DND-41 (cell line): ENCODE results near the gene PFN1.

Source experiments
- ATAC-seq: fragments of 200-7000 bp; cut with Tn5 transposase; 3 replicates; pipeline ENCODE4 v1.9.1; 2021; ENCODE audit warnings: low read depth; ENCODE audit not compliant: insufficient read depth
- DNase-seq: peaks from one replicate; pipeline ENCODE4 v3.0.0-alpha.2; 2020
- H2AFZ ChIP-seq: 2 replicates; pipeline ENCODE4 v1.6.0; 2012; ENCODE audit warnings: low read depth, low read length
- H3K27ac ChIP-seq: 2 replicates; pipeline ENCODE4 v1.5.1; 2012; ENCODE audit warnings: low read length, inconsistent platforms
- H3K27me3 ChIP-seq: fragments of 200-600 bp; sonication (generic); 2 replicates; pipeline ENCODE4 v1.6.0; 2012; ENCODE audit warnings: low read length, mild to moderate bottlenecking, inconsistent platforms; ENCODE audit not compliant: insufficient read depth, poor library complexity
- H3K36me3 ChIP-seq: 2 replicates; pipeline ENCODE4 v1.5.1; 2012; ENCODE audit warnings: low read length, inconsistent platforms; ENCODE audit not compliant: insufficient read depth
- H3K4me1 ChIP-seq: 2 replicates; pipeline ENCODE4 v1.5.1; 2012; ENCODE audit warnings: mild to moderate bottlenecking, low read length; ENCODE audit not compliant: insufficient read depth
- H3K4me2 ChIP-seq: 2 replicates; pipeline ENCODE4 v1.6.0; 2012; ENCODE audit warnings: mild to moderate bottlenecking, moderate library complexity, low read length, inconsistent platforms; ENCODE audit not compliant: insufficient read depth
- H3K4me3 ChIP-seq, 2 experiments: fragments of 200-600 bp in 1 of 2; shearing (Covaris generic) in 1 of 2; 2 replicates each; pipeline ENCODE4 v1.5.1; 2012 to 2016; ENCODE audit warnings: inconsistent platforms in 2 of 2, low read length in 2 of 2, mild to moderate bottlenecking in 2 of 2, low read depth in 1 of 2, moderate library complexity in 1 of 2
- H3K79me2 ChIP-seq: 2 replicates; pipeline ENCODE4 v1.6.0; 2012; ENCODE audit warnings: low read length, inconsistent platforms; ENCODE audit not compliant: insufficient read depth
- H3K9ac ChIP-seq: 2 replicates; pipeline ENCODE4 v1.6.0; 2012; ENCODE audit warnings: low read depth, mild to moderate bottlenecking, inconsistent platforms, low read length, moderate library complexity
- H3K9me3 ChIP-seq: 2 replicates; pipeline ENCODE4 v1.5.1; 2012; ENCODE audit warnings: low read length, moderate library complexity, mild to moderate bottlenecking, inconsistent platforms; ENCODE audit not compliant: insufficient read depth, severe bottlenecking
- H4K20me1 ChIP-seq: 2 replicates; pipeline ENCODE4 v1.6.0; 2012; ENCODE audit warnings: low read length; ENCODE audit not compliant: insufficient read depth
- CTCF ChIP-seq: IDR thresholded peaks from 2 replicates; pipeline ENCODE4 v1.5.1; 2012; ENCODE audit warnings: borderline replicate concordance, low read length, moderate library complexity, mild to moderate bottlenecking; ENCODE audit not compliant: poor library complexity, severe bottlenecking; ENCODE audit errors: extremely low read depth
- EZH2 ChIP-seq: IDR thresholded peaks from 3 replicates; pipeline ENCODE4 v1.6.1; 2012; ENCODE audit warnings: borderline replicate concordance, low read depth, mild to moderate bottlenecking, moderate library complexity, low read length, inconsistent platforms; ENCODE audit not compliant: severe bottlenecking

Gene PFN1

GRCh38 chr17:4974115-4974670, 25.9 kb upstream of the PFN1 start:
- Histone ChIP-seq H3K4me3 (no peak overlapping the region), H2AFZ (no peak overlapping the region), H3K9ac (no peak overlapping the region), H3K4me2 (no peak overlapping the region), H3K4me1 (peaks cover 7% of the 10 kb centered on the region), H3K9me3 (no peaks in the 10 kb centered on the region), H3K36me3 (peaks cover 83% of the 10 kb centered on the region), H3K27ac (no peak overlapping the region), H4K20me1 (peaks cover 4% of the 10 kb centered on the region), H3K79me2 (peaks cover 5% of the 10 kb centered on the region; the same call in 1 of the 2 replicates), H3K27me3 (no peaks in the 10 kb centered on the region)
- DNase-seq (no peak), ATAC-seq (no peak)
- TF ChIP-seq EZH2 (no peak), CTCF (no peak)

GRCh38 chr17:4973256-4974114, 25.2 kb upstream of the PFN1 start:
- H3K79me2 ChIP-seq: peaks cover 12% of the 10 kb centered on the region
- peaks cover 14% of the 10 kb centered on the region for H3K4me1 ChIP-seq
- ATAC-seq (no peak), DNase-seq (no peak)
- H2AFZ ChIP-seq: no peak overlapping the region
- H3K9ac ChIP-seq: no peak overlapping the region
- H3K27me3 ChIP-seq: no peaks in the 10 kb centered on the region
- no peak overlapping the region for H3K27ac ChIP-seq
- H3K36me3 ChIP-seq: peaks cover 82% of the 10 kb centered on the region
- H3K4me2 ChIP-seq: no peak overlapping the region
- no peak overlapping the region for H3K4me3 ChIP-seq
- H3K9me3 ChIP-seq: no peaks in the 10 kb centered on the region
- TF ChIP-seq CTCF: no peak
- TF ChIP-seq EZH2: no peak
- H4K20me1 ChIP-seq: peaks cover 4% of the 10 kb centered on the region

GRCh38 chr17:4972752-4973151, 24.4 kb upstream of the PFN1 start:
- peaks cover 19% of the 10 kb centered on the region for H3K4me1 ChIP-seq
- TF ChIP-seq EZH2 (no peak), CTCF (no peak)
- DNase-seq: no peak
- peaks cover 78% of the 10 kb centered on the region for H3K36me3 ChIP-seq
- H3K4me2 ChIP-seq: no peak overlapping the region
- H3K4me3 ChIP-seq: no peak overlapping the region
- H2AFZ ChIP-seq: no peak overlapping the region
- no peak overlapping the region for H3K9ac ChIP-seq
- H3K79me2 ChIP-seq: peaks cover 19% of the 10 kb centered on the region
- H3K27me3 ChIP-seq: no peaks in the 10 kb centered on the region
- H4K20me1 ChIP-seq: peaks cover 4% of the 10 kb centered on the region
- no peaks in the 10 kb centered on the region for H3K9me3 ChIP-seq
- H3K27ac ChIP-seq: no peak overlapping the region
- no peak for ATAC-seq
